ENCODE results near the gene CPED1. TPM values are rescaled to one million over a fixed set of nuclear protein-coding genes. Genes with fewer than 3 reads are reported as not detected.
A peak's percentile ranks its signal among the peaks of the same experiment; 100 is the strongest.
"Not testable (repeated sequence)": the region's sequence is repeated elsewhere in the genome, so short reads cannot be mapped to it uniquely, and the experiment has no call there.

The CPED1 gene
- total RNA-seq, 1 donor from 2014 or later = 14.6 TPM

- not testable (repeated sequence) for H3K9me3 ChIP-seq (ENCODE audit: control insufficient read depth in 3 of 3, low read length in 3 of 3); H3K27ac ChIP-seq (ENCODE audit: low read depth, low read length); H3K4me1 ChIP-seq (ENCODE audit: control insufficient read depth in 3 of 3, insufficient read depth in 3 of 3, low read length in 3 of 3); H3K4me3 ChIP-seq (ENCODE audit: low read length in 3 of 3); H3K9ac ChIP-seq (ENCODE audit: low read depth in 1 of 3, low read length in 3 of 3); H3K36me3 ChIP-seq (ENCODE audit: control insufficient read depth in 3 of 3, insufficient read depth in 3 of 3, low read length in 3 of 3); H3K27me3 ChIP-seq (ENCODE audit: control insufficient read depth in 3 of 3, insufficient read depth in 3 of 3, low read length in 3 of 3)
Measured at GRCh38 chr7:121036776-121037175, 48.3 kb downstream of the CPED1 start.

GRCh38 chr7:121037329-121037728, 48.8 kb downstream of the CPED1 start:
- H3K9ac ChIP-seq (ENCODE audit: low read depth in 1 of 3, low read length in 3 of 3); H3K27ac ChIP-seq (ENCODE audit: low read depth, low read length); H3K4me1 ChIP-seq (ENCODE audit: control insufficient read depth in 3 of 3, insufficient read depth in 3 of 3, low read length in 3 of 3): not testable (repeated sequence)

GRCh38 chr7:121037957-121038716, 49.6 kb downstream of the CPED1 start:
- Histone ChIP-seq H3K36me3 (ENCODE audit: control insufficient read depth in 3 of 3, insufficient read depth in 3 of 3, low read length in 3 of 3) (no peaks in the 10 kb centered on the region), H3K27me3 (ENCODE audit: control insufficient read depth in 3 of 3, insufficient read depth in 3 of 3, low read length in 3 of 3) (no peaks in the 10 kb centered on the region), H3K9ac (ENCODE audit: low read depth in 1 of 3, low read length in 3 of 3) (no peak overlapping the region), H3K4me1 (ENCODE audit: control insufficient read depth in 3 of 3, insufficient read depth in 3 of 3, low read length in 3 of 3) (peaks cover 6 to 7% (median 7%) of the 10 kb centered on the region in 3 donors), H3K9me3 (ENCODE audit: control insufficient read depth in 3 of 3, low read length in 3 of 3) (no peaks in the 10 kb centered on the region), H3K4me3 (ENCODE audit: low read length in 3 of 3) (no peak overlapping the region), H3K27ac (ENCODE audit: low read depth, low read length) (no peak overlapping the region)

More at GRCh38 chr7:121037329-121037728, 48.8 kb downstream of the CPED1 start:
- H3K4me3 ChIP-seq (ENCODE audit: low read length in 3 of 3); H3K9me3 ChIP-seq (ENCODE audit: control insufficient read depth in 3 of 3, low read length in 3 of 3); H3K27me3 ChIP-seq (ENCODE audit: control insufficient read depth in 3 of 3, insufficient read depth in 3 of 3, low read length in 3 of 3); H3K36me3 ChIP-seq (ENCODE audit: control insufficient read depth in 3 of 3, insufficient read depth in 3 of 3, low read length in 3 of 3): not testable (repeated sequence)

GRCh38 chr7:121038717-121039509, 50.4 kb downstream of the CPED1 start:
- Histone ChIP-seq H3K4me1 (ENCODE audit: control insufficient read depth in 3 of 3, insufficient read depth in 3 of 3, low read length in 3 of 3) (peaks cover 10 to 12% (median 10%) of the 10 kb centered on the region in 3 donors), H3K4me3 (ENCODE audit: low read length in 3 of 3) (no peak overlapping the region), H3K9ac (ENCODE audit: low read depth in 1 of 3, low read length in 3 of 3) (no peak overlapping the region), H3K27me3 (ENCODE audit: control insufficient read depth in 3 of 3, insufficient read depth in 3 of 3, low read length in 3 of 3) (no peaks in the 10 kb centered on the region), H3K27ac (ENCODE audit: low read depth, low read length) (no peak overlapping the region), H3K36me3 (ENCODE audit: control insufficient read depth in 3 of 3, insufficient read depth in 3 of 3, low read length in 3 of 3) (no peaks in the 10 kb centered on the region), H3K9me3 (ENCODE audit: control insufficient read depth in 3 of 3, low read length in 3 of 3) (no peaks in the 10 kb centered on the region)

GRCh38 chr7:121039510-121039822, 51.0 kb downstream of the CPED1 start:
- H3K9me3 ChIP-seq (ENCODE audit: control insufficient read depth in 3 of 3, low read length in 3 of 3) = no peaks in the 10 kb centered on the region
- H3K36me3 ChIP-seq (ENCODE audit: control insufficient read depth in 3 of 3, insufficient read depth in 3 of 3, low read length in 3 of 3) = no peaks in the 10 kb centered on the region
- no peak overlapping the region for H3K27ac ChIP-seq (ENCODE audit: low read depth, low read length)
- H3K4me3 ChIP-seq (ENCODE audit: low read length in 3 of 3) = no peak overlapping the region
- no peaks in the 10 kb centered on the region for H3K27me3 ChIP-seq (ENCODE audit: control insufficient read depth in 3 of 3, insufficient read depth in 3 of 3, low read length in 3 of 3)
- peaks cover 10 to 12% (median 10%) of the 10 kb centered on the region in 3 donors for H3K4me1 ChIP-seq (ENCODE audit: control insufficient read depth in 3 of 3, insufficient read depth in 3 of 3, low read length in 3 of 3)
- no peak overlapping the region for H3K9ac ChIP-seq (ENCODE audit: low read depth in 1 of 3, low read length in 3 of 3)

GRCh38 chr7:121039994-121040393, 51.5 kb downstream of the CPED1 start:
- Histone ChIP-seq H3K9me3 (ENCODE audit: control insufficient read depth in 3 of 3, low read length in 3 of 3) (no peaks in the 10 kb centered on the region), H3K27me3 (ENCODE audit: control insufficient read depth in 3 of 3, insufficient read depth in 3 of 3, low read length in 3 of 3) (no peaks in the 10 kb centered on the region), H3K4me1 (ENCODE audit: control insufficient read depth in 3 of 3, insufficient read depth in 3 of 3, low read length in 3 of 3) (peaks cover 10 to 12% (median 10%) of the 10 kb centered on the region in 3 donors), H3K27ac (ENCODE audit: low read depth, low read length) (no peak overlapping the region), H3K36me3 (ENCODE audit: control insufficient read depth in 3 of 3, insufficient read depth in 3 of 3, low read length in 3 of 3) (no peaks in the 10 kb centered on the region), H3K9ac (ENCODE audit: low read depth in 1 of 3, low read length in 3 of 3) (no peak overlapping the region), H3K4me3 (ENCODE audit: low read length in 3 of 3) (no peak overlapping the region)

- no peaks in the 10 kb centered on the region for H3K36me3 ChIP-seq (ENCODE audit: control insufficient read depth in 3 of 3, insufficient read depth in 3 of 3, low read length in 3 of 3)
- H3K4me1 ChIP-seq (ENCODE audit: control insufficient read depth in 3 of 3, insufficient read depth in 3 of 3, low read length in 3 of 3) = peaks cover 10 to 12% (median 10%) of the 10 kb centered on the region in 3 donors
- H3K27me3 ChIP-seq (ENCODE audit: control insufficient read depth in 3 of 3, insufficient read depth in 3 of 3, low read length in 3 of 3) = no peaks in the 10 kb centered on the region
- H3K9me3 ChIP-seq (ENCODE audit: control insufficient read depth in 3 of 3, low read length in 3 of 3) = no peaks in the 10 kb centered on the region
- H3K27ac ChIP-seq (ENCODE audit: low read depth, low read length) = no peak overlapping the region
- H3K4me3 ChIP-seq (ENCODE audit: low read length in 3 of 3) = peak overlapping the region in 1 of 3 donors; percentile 14
- peak overlapping the region in 2 of 3 donors; percentile 17 to 19 for H3K9ac ChIP-seq (ENCODE audit: low read depth in 1 of 3, low read length in 3 of 3)
Measured at GRCh38 chr7:121041516-121042148, 53.1 kb downstream of the CPED1 start.

GRCh38 chr7:121042195-121042594, 53.7 kb downstream of the CPED1 start:
- Histone ChIP-seq H3K4me3 (ENCODE audit: low read length in 3 of 3) (no peak overlapping the region), H3K4me1 (ENCODE audit: control insufficient read depth in 3 of 3, insufficient read depth in 3 of 3, low read length in 3 of 3) (peaks cover 10 to 12% (median 10%) of the 10 kb centered on the region in 3 donors), H3K9me3 (ENCODE audit: control insufficient read depth in 3 of 3, low read length in 3 of 3) (no peaks in the 10 kb centered on the region), H3K27me3 (ENCODE audit: control insufficient read depth in 3 of 3, insufficient read depth in 3 of 3, low read length in 3 of 3) (no peaks in the 10 kb centered on the region), H3K27ac (ENCODE audit: low read depth, low read length) (no peak overlapping the region), H3K36me3 (ENCODE audit: control insufficient read depth in 3 of 3, insufficient read depth in 3 of 3, low read length in 3 of 3) (peaks cover 0 to 4% (median under 1%) of the 10 kb centered on the region in 3 donors), H3K9ac (ENCODE audit: low read depth in 1 of 3, low read length in 3 of 3) (no peak overlapping the region)

- Histone ChIP-seq H3K9me3 (ENCODE audit: control insufficient read depth in 3 of 3, low read length in 3 of 3) (no peaks in the 10 kb centered on the region), H3K27me3 (ENCODE audit: control insufficient read depth in 3 of 3, insufficient read depth in 3 of 3, low read length in 3 of 3) (no peaks in the 10 kb centered on the region), H3K4me1 (ENCODE audit: control insufficient read depth in 3 of 3, insufficient read depth in 3 of 3, low read length in 3 of 3) (peaks cover 10 to 12% (median 10%) of the 10 kb centered on the region in 3 donors), H3K4me3 (ENCODE audit: low read length in 3 of 3) (no peak overlapping the region), H3K36me3 (ENCODE audit: control insufficient read depth in 3 of 3, insufficient read depth in 3 of 3, low read length in 3 of 3) (peaks cover 0 to 8% (median 6%) of the 10 kb centered on the region in 3 donors), H3K9ac (ENCODE audit: low read depth in 1 of 3, low read length in 3 of 3) (no peak overlapping the region), H3K27ac (ENCODE audit: low read depth, low read length) (no peak overlapping the region)
Measured at GRCh38 chr7:121042899-121043298, 54.4 kb downstream of the CPED1 start.
